ENCODE results near the gene TGM3. TPM values are rescaled to one million over a fixed set of nuclear protein-coding genes. Genes with fewer than 3 reads are reported as not detected.

TGM3 gene
- total RNA-seq, 1 donor from 2014 or later: 0.32 TPM

GRCh38 chr20:2374346-2375125, 78.7 kb downstream of the TGM3 start:
- intact Hi-C loops (cut with DNase I): no loop called here

GRCh38 chr20:2378893-2379292, 83.1 kb downstream of the TGM3 start:
- H3K27me3 ChIP-seq (ENCODE audit: low read depth): no peaks in the 10 kb centered on the region
- no peak overlapping the region for H3K4me3 ChIP-seq
- H3K36me3 ChIP-seq: no peaks in the 10 kb centered on the region
- intact Hi-C loops (cut with DNase I): no loop called here
- ATAC-seq: no peak
- no peak for DNase-seq
- H3K27ac ChIP-seq: no peak overlapping the region
- no peaks in the 10 kb centered on the region for H3K4me1 ChIP-seq
- TF ChIP-seq CTCF (IDR thresholded peaks at IDR 0.05): no peak
- no peaks in the 10 kb centered on the region for H3K9me3 ChIP-seq

More at GRCh38 chr20:2374346-2375125, 78.7 kb downstream of the TGM3 start:
- no peaks in the 10 kb centered on the region for H3K4me1 ChIP-seq
- H3K36me3 ChIP-seq: no peaks in the 10 kb centered on the region
- DNase-seq: no peak
- H3K27ac ChIP-seq: no peak overlapping the region
- TF ChIP-seq CTCF (IDR thresholded peaks at IDR 0.05): no peak
- no peak overlapping the region for H3K4me3 ChIP-seq
- no peak for ATAC-seq
- peaks cover 18% of the 10 kb centered on the region for H3K27me3 ChIP-seq (ENCODE audit: low read depth)
- no peaks in the 10 kb centered on the region for H3K9me3 ChIP-seq

GRCh38 chr20:2379511-2380229, 83.9 kb downstream of the TGM3 start:
- intact Hi-C loops (cut with DNase I): no loop called here
- H3K4me3 ChIP-seq: no peak overlapping the region
- no peak for TF ChIP-seq CTCF (IDR thresholded peaks at IDR 0.05)
- no peaks in the 10 kb centered on the region for H3K36me3 ChIP-seq
- ATAC-seq (no peak), DNase-seq (no peak)
- H3K27me3 ChIP-seq (ENCODE audit: low read depth): peaks cover 5% of the 10 kb centered on the region
- H3K9me3 ChIP-seq: no peaks in the 10 kb centered on the region
- no peak overlapping the region for H3K27ac ChIP-seq
- no peaks in the 10 kb centered on the region for H3K4me1 ChIP-seq

- ATAC-seq: no peak
- no peaks in the 10 kb centered on the region for H3K4me1 ChIP-seq
- H3K36me3 ChIP-seq: no peaks in the 10 kb centered on the region
- no peaks in the 10 kb centered on the region for H3K9me3 ChIP-seq
- H3K27me3 ChIP-seq (ENCODE audit: low read depth): peaks cover 7% of the 10 kb centered on the region
- no peak within 1 kb of the TSS for H3K27ac ChIP-seq
- no peak within 1 kb of the TSS for H3K4me3 ChIP-seq
- intact Hi-C loops (cut with DNase I): no loop called here
- TF ChIP-seq CTCF (IDR thresholded peaks at IDR 0.05): no peak
- no peak for DNase-seq
Observed at GRCh38 chr20:2380601-2381000, 84.8 kb downstream of the TGM3 start, which contains the start of gene TGM6. TSS of gene TGM6 (plus strand) at chr20:2380901. CDS start at chr20:2380969, 68 bp downstream.

- DNase-seq: no peak
- Histone ChIP-seq H3K36me3 (no peaks in the 10 kb centered on the region), H3K27ac (no peak overlapping the region), H3K27me3 (ENCODE audit: low read depth) (peaks cover 7% of the 10 kb centered on the region), H3K9me3 (no peaks in the 10 kb centered on the region), H3K4me3 (no peak overlapping the region), H3K4me1 (no peaks in the 10 kb centered on the region)
- no peak for TF ChIP-seq CTCF (IDR thresholded peaks at IDR 0.05)
- no peak for ATAC-seq
- intact Hi-C loops (cut with DNase I): no loop called here
Observed at GRCh38 chr20:2381303-2381702, 85.5 kb downstream of the TGM3 start.

Measured in lower lobe of right lung (tissue), 2 donors.